PFSK-1 (cell line): ENCODE data around the gene ST3GAL5.

Experiments used
- FOXP2 ChIP-seq: optimal IDR thresholded peaks from 2 replicates; pipeline ENCODE3; 2011; ENCODE audit warnings: borderline replicate concordance, control low read depth, inconsistent platforms; ENCODE audit not compliant: insufficient read depth; ENCODE audit errors: extremely low read length, extremely low read depth
- POLR2AphosphoS5 ChIP-seq: IDR thresholded peaks from 2 replicates; pipeline ENCODE4 v1.6.1; 2012; ENCODE audit warnings: low read depth, mild to moderate bottlenecking, control low read depth, low read length, moderate library complexity
- SIN3A ChIP-seq: IDR thresholded peaks from 2 replicates; pipeline ENCODE4 v1.6.1; 2012; ENCODE audit warnings: mild to moderate bottlenecking, low read length, moderate library complexity, borderline replicate concordance; ENCODE audit not compliant: insufficient read depth
- TAF1 ChIP-seq: IDR thresholded peaks from 2 replicates; pipeline ENCODE4 v1.6.1; 2012; ENCODE audit warnings: low read length, control low read depth, borderline replicate concordance; ENCODE audit not compliant: insufficient read depth
- TF ChIP-seq, protein P1 (sequence below), 2 experiments: IDR thresholded peaks; 2 replicates each; pipeline versions ENCODE4 v1.6.1 to v1.8.0; 2011 to 2012; ENCODE audit warnings: low read depth in 2 of 2, low read length in 2 of 2, control low read depth in 1 of 2, inconsistent platforms in 1 of 2, mild to moderate bottlenecking in 1 of 2, moderate library complexity in 1 of 2; ENCODE audit not compliant: insufficient read depth in 1 of 2

ST3GAL5 gene

DNA sequence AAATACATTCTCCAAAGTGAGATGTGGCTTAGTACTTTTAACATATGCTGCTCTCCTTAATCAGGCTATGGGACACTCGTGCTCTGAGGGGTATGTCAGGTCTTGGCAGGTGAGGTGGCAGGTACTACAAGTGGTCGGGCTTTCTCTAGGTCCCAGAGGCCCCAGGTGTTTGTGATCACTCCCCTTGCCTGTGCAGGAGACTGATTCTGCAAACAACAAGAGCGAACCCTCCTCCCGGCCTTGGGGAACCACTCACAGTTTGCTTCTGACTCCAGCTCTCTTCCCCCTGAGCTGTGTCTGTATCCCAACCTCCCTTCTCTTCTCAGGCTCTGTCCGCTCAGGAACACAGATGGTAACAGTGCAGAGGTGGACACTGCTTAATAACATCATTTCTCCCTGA is 86.9 kb downstream of the ST3GAL5 start:
- TF ChIP-seq SIN3A (no peak), POLR2AphosphoS5 (no peak), FOXP2 (no peak), TAF1 (no peak)
- TF ChIP-seq, protein P1, sequence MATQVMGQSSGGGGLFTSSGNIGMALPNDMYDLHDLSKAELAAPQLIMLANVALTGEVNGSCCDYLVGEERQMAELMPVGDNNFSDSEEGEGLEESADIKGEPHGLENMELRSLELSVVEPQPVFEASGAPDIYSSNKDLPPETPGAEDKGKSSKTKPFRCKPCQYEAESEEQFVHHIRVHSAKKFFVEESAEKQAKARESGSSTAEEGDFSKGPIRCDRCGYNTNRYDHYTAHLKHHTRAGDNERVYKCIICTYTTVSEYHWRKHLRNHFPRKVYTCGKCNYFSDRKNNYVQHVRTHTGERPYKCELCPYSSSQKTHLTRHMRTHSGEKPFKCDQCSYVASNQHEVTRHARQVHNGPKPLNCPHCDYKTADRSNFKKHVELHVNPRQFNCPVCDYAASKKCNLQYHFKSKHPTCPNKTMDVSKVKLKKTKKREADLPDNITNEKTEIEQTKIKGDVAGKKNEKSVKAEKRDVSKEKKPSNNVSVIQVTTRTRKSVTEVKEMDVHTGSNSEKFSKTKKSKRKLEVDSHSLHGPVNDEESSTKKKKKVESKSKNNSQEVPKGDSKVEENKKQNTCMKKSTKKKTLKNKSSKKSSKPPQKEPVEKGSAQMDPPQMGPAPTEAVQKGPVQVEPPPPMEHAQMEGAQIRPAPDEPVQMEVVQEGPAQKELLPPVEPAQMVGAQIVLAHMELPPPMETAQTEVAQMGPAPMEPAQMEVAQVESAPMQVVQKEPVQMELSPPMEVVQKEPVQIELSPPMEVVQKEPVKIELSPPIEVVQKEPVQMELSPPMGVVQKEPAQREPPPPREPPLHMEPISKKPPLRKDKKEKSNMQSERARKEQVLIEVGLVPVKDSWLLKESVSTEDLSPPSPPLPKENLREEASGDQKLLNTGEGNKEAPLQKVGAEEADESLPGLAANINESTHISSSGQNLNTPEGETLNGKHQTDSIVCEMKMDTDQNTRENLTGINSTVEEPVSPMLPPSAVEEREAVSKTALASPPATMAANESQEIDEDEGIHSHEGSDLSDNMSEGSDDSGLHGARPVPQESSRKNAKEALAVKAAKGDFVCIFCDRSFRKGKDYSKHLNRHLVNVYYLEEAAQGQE (IDR thresholded peaks at IDR 0.05; ENCODE audit: insufficient read depth in 1 of 2, low read depth in 2 of 2, low read length in 2 of 2) = no peak

DNA sequence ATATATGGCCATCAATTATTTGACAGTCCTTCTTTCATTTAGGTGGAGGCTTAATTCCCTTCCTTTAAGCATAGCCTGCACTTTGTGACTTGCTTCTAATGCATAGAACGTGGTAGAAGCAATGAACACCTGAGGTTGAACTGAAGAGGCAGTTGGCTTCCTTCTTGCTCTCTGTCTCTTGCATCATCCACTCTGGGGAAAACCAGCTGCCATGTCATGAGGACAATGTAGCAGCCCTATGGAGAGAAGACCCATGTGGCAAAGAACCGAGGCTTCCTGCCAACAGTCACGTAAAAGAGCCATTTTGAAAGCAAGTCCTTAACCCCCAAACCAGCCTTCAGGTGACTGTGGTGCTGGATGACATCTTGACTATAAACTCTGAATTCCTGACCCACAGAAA is 88.2 kb downstream of the ST3GAL5 start:
- no peak for TF ChIP-seq SIN3A
- no peak for TF ChIP-seq FOXP2
- no peak for TF ChIP-seq POLR2AphosphoS5
- TF ChIP-seq, protein P1 (IDR thresholded peaks at IDR 0.05; ENCODE audit: insufficient read depth in 1 of 2, low read depth in 2 of 2, low read length in 2 of 2) = no peak
- no peak for TF ChIP-seq TAF1

DNA sequence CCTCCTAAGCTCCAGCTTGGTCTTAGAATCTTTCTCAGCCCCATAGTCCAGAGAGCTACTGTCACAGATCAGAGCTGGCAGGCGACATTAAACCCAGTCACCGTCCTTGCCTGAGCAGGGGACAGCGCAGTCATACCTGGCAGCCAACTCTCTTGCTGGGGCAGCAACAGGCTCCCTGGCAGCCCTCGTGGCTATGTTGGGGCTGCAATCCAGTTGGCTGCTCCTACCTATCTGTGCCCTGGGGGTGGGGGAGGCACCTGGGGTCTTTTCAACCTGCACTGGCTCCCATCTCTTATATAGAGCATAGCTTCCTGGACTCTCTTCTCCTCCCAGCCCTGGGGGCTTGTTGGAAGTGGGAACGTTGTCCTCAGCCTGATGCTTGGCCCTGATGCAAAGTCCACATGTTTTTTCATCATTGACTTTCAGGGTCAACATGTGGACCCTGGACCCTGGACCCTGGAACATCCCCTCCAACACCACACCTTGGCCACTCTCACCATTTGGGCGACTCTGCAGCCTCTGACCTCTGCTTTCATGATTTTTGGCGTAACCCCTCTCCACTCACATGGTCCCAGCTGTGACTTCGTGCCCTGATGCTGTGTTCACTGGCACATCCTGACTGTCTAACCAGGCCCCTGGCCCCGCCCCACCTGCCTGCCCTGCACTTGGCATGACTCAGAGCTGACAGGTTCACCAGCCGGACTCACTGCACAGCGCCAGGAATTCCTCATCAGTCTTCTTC is 89.4 kb downstream of the ST3GAL5 start:
- TF ChIP-seq TAF1 (no peak), FOXP2 (no peak), SIN3A (no peak), POLR2AphosphoS5 (no peak)
- TF ChIP-seq, protein P1 (IDR thresholded peaks at IDR 0.05; ENCODE audit: insufficient read depth in 1 of 2, low read depth in 2 of 2, low read length in 2 of 2) = no peak

DNA sequence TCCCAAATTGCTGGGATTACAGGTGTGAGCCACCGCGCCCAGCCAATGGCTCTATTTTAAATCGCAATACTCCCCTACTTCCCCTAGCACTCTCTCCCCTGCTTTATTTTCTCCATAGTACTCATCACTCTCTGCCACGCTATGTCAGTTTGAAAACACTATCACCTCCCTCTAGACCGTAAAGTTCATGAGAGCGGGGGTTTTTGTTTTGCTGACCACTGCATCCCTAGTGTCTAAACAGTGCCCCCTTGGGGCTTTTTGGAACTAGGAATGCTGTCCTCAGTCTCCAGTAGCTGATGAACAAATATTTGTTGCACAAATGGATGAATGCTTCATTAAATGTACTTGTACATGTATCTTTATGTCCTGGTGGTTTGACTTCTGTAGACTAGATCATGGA is 90.9 kb downstream of the ST3GAL5 start:
- TF ChIP-seq SIN3A = no peak
- TF ChIP-seq, protein P1 (IDR thresholded peaks at IDR 0.05; ENCODE audit: insufficient read depth in 1 of 2, low read depth in 2 of 2, low read length in 2 of 2) = 0 out of 4 replicates have a peak, but pooled peaks of 1 of the 2 experiments have one; percentile 28

DNA sequence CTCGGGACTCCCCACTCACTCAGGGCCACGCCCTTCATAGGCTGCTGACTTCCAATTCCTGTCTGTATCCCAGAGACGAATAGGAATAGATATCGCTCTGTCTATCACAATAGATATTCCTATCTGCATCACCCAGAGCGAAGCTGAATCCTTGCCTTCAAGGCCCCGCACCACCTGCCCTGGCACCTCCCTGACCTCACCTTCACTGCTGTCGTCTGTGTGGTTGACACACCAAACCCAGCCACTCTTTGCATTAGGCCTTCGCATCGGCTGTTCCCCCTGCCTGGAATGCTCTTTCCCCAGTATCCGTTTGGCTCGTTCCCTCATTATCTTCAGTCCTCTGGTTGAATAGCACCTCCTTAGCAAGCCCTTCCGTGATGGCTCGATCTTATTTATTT is 91.5 kb downstream of the ST3GAL5 start:
- TF ChIP-seq TAF1 (no peak), SIN3A (no peak), POLR2AphosphoS5 (no peak), FOXP2 (no peak)
- TF ChIP-seq, protein P1 (IDR thresholded peaks at IDR 0.05; ENCODE audit: insufficient read depth in 1 of 2, low read depth in 2 of 2, low read length in 2 of 2) = no peak
